Measurements from ENCODE around the gene XBP1.

- TF ChIP-seq, protein P1, sequence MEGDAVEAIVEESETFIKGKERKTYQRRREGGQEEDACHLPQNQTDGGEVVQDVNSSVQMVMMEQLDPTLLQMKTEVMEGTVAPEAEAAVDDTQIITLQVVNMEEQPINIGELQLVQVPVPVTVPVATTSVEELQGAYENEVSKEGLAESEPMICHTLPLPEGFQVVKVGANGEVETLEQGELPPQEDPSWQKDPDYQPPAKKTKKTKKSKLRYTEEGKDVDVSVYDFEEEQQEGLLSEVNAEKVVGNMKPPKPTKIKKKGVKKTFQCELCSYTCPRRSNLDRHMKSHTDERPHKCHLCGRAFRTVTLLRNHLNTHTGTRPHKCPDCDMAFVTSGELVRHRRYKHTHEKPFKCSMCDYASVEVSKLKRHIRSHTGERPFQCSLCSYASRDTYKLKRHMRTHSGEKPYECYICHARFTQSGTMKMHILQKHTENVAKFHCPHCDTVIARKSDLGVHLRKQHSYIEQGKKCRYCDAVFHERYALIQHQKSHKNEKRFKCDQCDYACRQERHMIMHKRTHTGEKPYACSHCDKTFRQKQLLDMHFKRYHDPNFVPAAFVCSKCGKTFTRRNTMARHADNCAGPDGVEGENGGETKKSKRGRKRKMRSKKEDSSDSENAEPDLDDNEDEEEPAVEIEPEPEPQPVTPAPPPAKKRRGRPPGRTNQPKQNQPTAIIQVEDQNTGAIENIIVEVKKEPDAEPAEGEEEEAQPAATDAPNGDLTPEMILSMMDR (IDR thresholded peaks at IDR 0.05), result no peak
- TF ChIP-seq EZH2 (IDR thresholded peaks at IDR 0.05) (no peak), EZH2phosphoT487 (IDR thresholded peaks at IDR 0.05) (no peak)
Observed at GRCh38 chr22:28815111-28815510, 14.7 kb upstream of the XBP1 start.
